Activated T-helper 2 cell treated with anti-CD3 and anti-CD28 coated beads, Interferon-gamma antibody, Interleukin-2, Interleukin-4, amounts not matched to agents 10 μg/mL and 5 μg/mL and 100 μg/mL, durations not matched to agents 14 hours and 24 hours and 36 hours (primary cell): Measurements from ENCODE around the gene DLGAP1. TPM values are rescaled to one million over a fixed set of nuclear protein-coding genes. Genes with fewer than 3 reads are reported as not detected.

Source experiments
- DNase-seq: peaks from one replicate; pipeline ENCODE4 v3.0.0; 2021; ENCODE audit warnings: low spot score
- H3K27ac Mint-ChIP-seq: one replicate; pipeline ENCODE4 v1.8.0; 2021; ENCODE audit warnings: mixed read lengths
- H3K27me3 Mint-ChIP-seq: one replicate; pipeline ENCODE4 v1.8.0; 2021; ENCODE audit warnings: low read depth, mixed read lengths
- H3K36me3 Mint-ChIP-seq: one replicate; pipeline ENCODE4 v1.8.0; 2021; ENCODE audit warnings: low read depth, mixed read lengths
- H3K4me1 Mint-ChIP-seq: one replicate; pipeline ENCODE4 v1.8.0; 2021; ENCODE audit warnings: low read depth, mixed read lengths
- H3K4me3 Mint-ChIP-seq: one replicate; pipeline ENCODE4 v1.8.0; 2021; ENCODE audit warnings: low read depth, mild to moderate bottlenecking, moderate library complexity, mixed read lengths
- H3K9me3 Mint-ChIP-seq: one replicate; pipeline ENCODE4 v1.8.0; 2021; ENCODE audit warnings: mixed read lengths
- intact Hi-C: fragments of 100-400 bp; cut with micrococcal nuclease; formaldehyde crosslinking; loops from one replicate; pipeline ENCODE4 v1.15.1; 2023
- total RNA-seq: library from RNA; stranded (reverse); gene quantifications from 2 replicates; pipeline ENCODE4 v1.2.3, GENCODE V29; 2022

DLGAP1 gene
- total RNA-seq, 1 donor from 2014 or later: not detected

DNA sequence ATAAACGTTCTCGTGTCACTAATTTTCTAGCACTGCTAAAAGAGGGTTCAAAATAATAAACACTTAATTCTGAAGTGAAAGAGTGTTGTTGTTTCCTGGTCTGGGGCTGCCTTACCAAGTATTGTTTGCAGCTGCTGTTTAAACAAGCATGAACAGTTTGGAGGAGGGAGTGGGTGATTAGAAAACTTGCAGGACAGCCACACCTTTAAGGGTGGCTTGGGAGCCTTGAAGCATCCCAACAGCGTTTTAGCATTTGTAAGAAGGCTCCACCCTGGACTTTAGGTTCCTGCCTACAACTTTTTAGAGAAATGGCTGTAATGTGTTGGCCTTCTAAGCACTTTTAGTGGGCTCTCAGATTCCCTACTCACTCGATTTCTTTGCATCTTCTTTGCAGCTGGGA, 633.6 kb downstream of the DLGAP1 start:
- H3K9me3 Mint-ChIP-seq: no peaks in the 10 kb centered on the region
- H3K27ac Mint-ChIP-seq: no peak overlapping the region
- H3K4me3 Mint-ChIP-seq: no peak overlapping the region
- H3K4me1 Mint-ChIP-seq: no peaks in the 10 kb centered on the region
- H3K36me3 Mint-ChIP-seq: no peaks in the 10 kb centered on the region
- H3K27me3 Mint-ChIP-seq: peaks cover 4% of the 10 kb centered on the region
- no peak for DNase-seq
- intact Hi-C loops: no loop called here

- Mint-ChIP-seq H3K27ac (no peak overlapping the region), H3K4me1 (no peaks in the 10 kb centered on the region), H3K36me3 (no peaks in the 10 kb centered on the region), H3K9me3 (no peaks in the 10 kb centered on the region), H3K27me3 (peaks cover 4% of the 10 kb centered on the region), H3K4me3 (no peak overlapping the region)
- intact Hi-C loops: no loop called here
- DNase-seq: no peak
Observed at GRCh38 chr18:3819961-3820360, 635.1 kb downstream of the DLGAP1 start.

DNA sequence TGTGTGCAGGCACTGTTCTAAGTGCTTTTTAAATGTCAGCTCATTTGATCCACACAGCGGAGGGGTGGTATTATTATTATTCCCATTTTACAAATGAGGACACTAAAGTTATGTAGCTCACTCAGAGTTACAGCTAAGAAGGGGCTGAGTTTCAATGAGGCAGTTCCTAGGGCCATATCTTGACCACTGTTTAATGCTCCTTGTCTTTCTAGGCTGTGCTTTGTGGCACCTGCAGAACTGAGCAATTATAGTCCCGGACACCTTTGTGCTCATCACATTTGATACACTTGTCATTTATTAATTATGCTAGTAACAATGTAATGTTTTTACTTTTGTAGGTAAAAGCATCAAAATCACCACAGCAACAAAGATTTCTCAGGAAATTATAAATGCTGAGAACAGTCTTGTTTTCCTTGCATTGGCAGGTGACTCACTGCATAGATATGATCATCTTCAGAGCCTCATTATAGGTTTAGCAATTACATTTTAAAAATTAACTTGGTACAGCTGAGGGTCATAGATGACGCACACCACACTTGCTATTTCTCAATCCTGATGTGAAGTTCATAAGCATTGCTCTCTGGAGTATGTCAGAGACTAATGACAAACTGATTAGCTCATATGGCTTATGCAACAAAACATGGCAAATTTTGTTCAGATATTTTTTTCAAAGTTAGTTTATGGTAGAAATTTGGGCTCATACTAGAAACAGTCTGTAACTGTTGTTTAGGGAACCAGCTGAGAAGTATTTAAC, 638.3 kb downstream of the DLGAP1 start:
- Mint-ChIP-seq H3K4me1 (no peaks in the 10 kb centered on the region), H3K9me3 (no peaks in the 10 kb centered on the region), H3K4me3 (no peak overlapping the region), H3K27ac (no peak overlapping the region), H3K36me3 (no peaks in the 10 kb centered on the region), H3K27me3 (peaks cover 4% of the 10 kb centered on the region)
- no peak for DNase-seq
- intact Hi-C loops: no loop called here

GRCh38 chr18:3815991-3816390, 639.1 kb downstream of the DLGAP1 start:
- DNase-seq: no peak
- no peaks in the 10 kb centered on the region for H3K4me1 Mint-ChIP-seq
- H3K9me3 Mint-ChIP-seq: no peaks in the 10 kb centered on the region
- no peak overlapping the region for H3K27ac Mint-ChIP-seq
- intact Hi-C loops: no loop called here
- no peak overlapping the region for H3K4me3 Mint-ChIP-seq
- peaks cover 4% of the 10 kb centered on the region for H3K27me3 Mint-ChIP-seq
- H3K36me3 Mint-ChIP-seq: no peaks in the 10 kb centered on the region

GRCh38 chr18:3814816-3815215, 640.3 kb downstream of the DLGAP1 start:
- DNase-seq: no peak
- Mint-ChIP-seq H3K9me3 (no peaks in the 10 kb centered on the region), H3K27ac (no peak overlapping the region), H3K4me1 (no peaks in the 10 kb centered on the region), H3K27me3 (peaks cover under 1% of the 10 kb centered on the region), H3K36me3 (no peaks in the 10 kb centered on the region), H3K4me3 (no peak overlapping the region)
- intact Hi-C loops: no loop called here

DNA sequence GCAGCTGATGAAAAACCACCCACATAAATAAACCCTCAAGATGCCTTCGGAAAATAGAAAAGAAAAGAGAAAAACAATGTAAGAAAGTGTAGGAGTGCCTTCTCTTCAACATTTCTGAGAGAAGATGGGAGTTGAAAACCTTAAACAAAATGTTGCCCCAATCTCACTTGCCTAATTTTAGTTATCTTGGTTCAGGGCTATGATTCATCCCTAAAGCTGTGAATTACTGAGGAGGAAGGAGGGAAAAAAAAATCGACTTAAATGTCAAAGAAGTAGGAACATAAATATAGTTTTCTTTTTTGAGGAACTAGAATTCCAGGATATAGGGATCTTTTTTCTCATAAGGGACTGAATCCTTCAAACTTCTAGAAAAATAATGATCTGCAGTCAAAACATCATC, 644.8 kb downstream of the DLGAP1 start:
- DNase-seq: no peak
- H3K4me1 Mint-ChIP-seq: no peaks in the 10 kb centered on the region
- H3K9me3 Mint-ChIP-seq: no peaks in the 10 kb centered on the region
- intact Hi-C loops: no loop called here
- no peak overlapping the region for H3K27ac Mint-ChIP-seq
- no peaks in the 10 kb centered on the region for H3K27me3 Mint-ChIP-seq
- no peaks in the 10 kb centered on the region for H3K36me3 Mint-ChIP-seq
- no peak overlapping the region for H3K4me3 Mint-ChIP-seq

DNA sequence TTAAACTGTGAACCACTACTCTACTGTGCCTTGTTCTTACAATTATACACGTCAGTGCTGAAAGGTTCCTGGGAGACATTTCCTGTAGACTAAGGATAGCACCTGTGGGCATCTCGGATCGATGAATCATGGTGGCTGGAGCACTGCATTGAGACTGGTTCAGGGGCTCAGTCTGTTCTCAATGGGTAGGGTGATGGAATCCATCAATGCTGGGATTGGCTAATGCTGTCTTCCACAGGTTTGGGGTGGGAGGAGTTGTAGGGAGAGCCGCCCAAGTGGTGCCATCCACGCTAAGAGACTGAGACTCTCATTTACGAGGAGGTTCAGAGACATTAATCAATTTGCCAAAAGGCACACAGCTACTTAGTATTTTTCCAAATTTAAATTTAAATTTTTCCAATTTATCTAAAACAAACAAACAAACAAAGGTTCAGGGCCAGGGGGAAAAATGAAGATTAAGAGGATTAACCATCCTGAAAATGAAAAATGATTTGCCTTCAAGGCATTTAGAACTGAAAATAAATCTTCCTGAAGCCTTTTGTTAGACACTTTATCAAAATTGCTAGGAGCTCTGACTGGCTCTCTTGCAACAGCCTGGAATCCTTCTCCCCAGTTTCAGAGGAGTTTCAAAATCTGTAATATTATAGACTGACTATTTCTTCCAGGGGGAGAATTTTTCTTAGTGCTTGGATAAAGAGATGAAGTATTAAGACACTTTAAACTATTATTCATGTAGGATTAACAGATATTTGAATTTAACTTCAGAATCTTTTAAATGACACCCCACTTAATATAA, 645.9 kb downstream of the DLGAP1 start:
- no peaks in the 10 kb centered on the region for H3K4me1 Mint-ChIP-seq
- no peaks in the 10 kb centered on the region for H3K9me3 Mint-ChIP-seq
- intact Hi-C loops: no loop called here
- H3K36me3 Mint-ChIP-seq: no peaks in the 10 kb centered on the region
- DNase-seq: no peak
- H3K27me3 Mint-ChIP-seq: no peaks in the 10 kb centered on the region
- H3K4me3 Mint-ChIP-seq: no peak overlapping the region
- H3K27ac Mint-ChIP-seq: no peak overlapping the region

- no peak overlapping the region for H3K4me3 Mint-ChIP-seq
- no peaks in the 10 kb centered on the region for H3K9me3 Mint-ChIP-seq
- no peaks in the 10 kb centered on the region for H3K27me3 Mint-ChIP-seq
- no peak for DNase-seq
- intact Hi-C loops: no loop called here
- no peak overlapping the region for H3K27ac Mint-ChIP-seq
- H3K36me3 Mint-ChIP-seq: no peaks in the 10 kb centered on the region
- no peaks in the 10 kb centered on the region for H3K4me1 Mint-ChIP-seq
Observed at GRCh38 chr18:3806656-3807055, 648.5 kb downstream of the DLGAP1 start.

GRCh38 chr18:3804336-3804735, 650.8 kb downstream of the DLGAP1 start:
- Mint-ChIP-seq H3K4me3 (no peak overlapping the region), H3K4me1 (no peaks in the 10 kb centered on the region), H3K27ac (no peak overlapping the region), H3K27me3 (no peaks in the 10 kb centered on the region), H3K9me3 (no peaks in the 10 kb centered on the region), H3K36me3 (no peaks in the 10 kb centered on the region)
- intact Hi-C loops: no loop called here
- DNase-seq: no peak

GRCh38 chr18:3803350-3803749, 651.8 kb downstream of the DLGAP1 start:
- H3K27ac Mint-ChIP-seq: no peak overlapping the region
- H3K36me3 Mint-ChIP-seq: no peaks in the 10 kb centered on the region
- no peak for DNase-seq
- no peaks in the 10 kb centered on the region for H3K27me3 Mint-ChIP-seq
- no peak overlapping the region for H3K4me3 Mint-ChIP-seq
- no peaks in the 10 kb centered on the region for H3K9me3 Mint-ChIP-seq
- no peaks in the 10 kb centered on the region for H3K4me1 Mint-ChIP-seq
- intact Hi-C loops: no loop called here

DNA sequence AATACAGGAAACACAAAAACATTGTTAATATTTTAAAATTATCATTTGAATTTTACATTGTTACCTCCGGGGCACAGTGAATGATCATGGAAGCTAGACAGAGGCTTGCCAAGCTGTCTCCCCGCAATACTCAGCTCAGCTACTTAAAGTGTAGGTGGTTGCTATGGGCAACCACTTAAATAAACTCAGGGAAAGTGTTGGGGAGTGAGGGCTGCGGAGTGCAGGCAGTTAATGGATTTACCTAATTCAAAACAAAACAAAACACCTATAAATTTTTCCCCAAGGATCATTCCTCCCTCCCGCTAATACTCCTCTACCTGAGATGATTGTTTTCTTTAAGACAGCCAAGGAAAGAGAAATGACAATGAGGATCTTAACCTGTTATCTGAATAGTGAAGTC, 655.6 kb downstream of the DLGAP1 start:
- no peak for DNase-seq
- Mint-ChIP-seq H3K4me1 (peaks cover 1% of the 10 kb centered on the region), H3K36me3 (no peaks in the 10 kb centered on the region), H3K27ac (no peak overlapping the region), H3K9me3 (no peaks in the 10 kb centered on the region), H3K4me3 (no peak overlapping the region), H3K27me3 (no peaks in the 10 kb centered on the region)
- intact Hi-C loops: no loop called here

DNA sequence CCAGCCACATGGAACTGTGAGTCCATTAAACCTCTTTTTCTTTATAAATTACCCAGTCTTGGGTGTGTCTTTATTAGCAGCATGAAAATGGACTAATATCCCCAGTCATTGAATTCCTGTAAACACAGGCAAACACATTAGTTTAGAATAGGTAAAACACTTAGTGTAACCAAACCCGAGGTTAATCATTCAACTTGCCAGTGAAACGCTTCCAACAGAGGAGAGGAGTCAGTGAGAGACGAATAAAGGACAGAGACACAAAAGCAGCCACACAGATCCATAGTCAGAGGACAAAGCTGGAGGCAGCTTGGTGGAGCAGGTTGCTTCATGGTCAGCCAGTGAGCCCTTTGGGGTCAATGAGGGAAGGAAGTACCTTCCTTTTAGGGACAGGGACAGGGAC, 657.1 kb downstream of the DLGAP1 start:
- no peaks in the 10 kb centered on the region for H3K9me3 Mint-ChIP-seq
- H3K4me3 Mint-ChIP-seq: no peak overlapping the region
- H3K27ac Mint-ChIP-seq: no peak overlapping the region
- intact Hi-C loops: no loop called here
- H3K4me1 Mint-ChIP-seq: peaks cover 4% of the 10 kb centered on the region
- no peaks in the 10 kb centered on the region for H3K36me3 Mint-ChIP-seq
- no peak for DNase-seq
- peaks cover 1% of the 10 kb centered on the region for H3K27me3 Mint-ChIP-seq

- DNase-seq: no peak
- no peak overlapping the region for H3K4me3 Mint-ChIP-seq
- H3K4me1 Mint-ChIP-seq: peaks cover 4% of the 10 kb centered on the region
- peaks cover 1% of the 10 kb centered on the region for H3K27me3 Mint-ChIP-seq
- H3K27ac Mint-ChIP-seq: no peak overlapping the region
- H3K9me3 Mint-ChIP-seq: no peaks in the 10 kb centered on the region
- intact Hi-C loops: no loop called here
- H3K36me3 Mint-ChIP-seq: no peaks in the 10 kb centered on the region
Observed at GRCh38 chr18:3796434-3796833, 658.7 kb downstream of the DLGAP1 start.
